SK-N-SH treated with all-trans-retinoic acid at 6 μM for 48 hours (cell line): ENCODE results near the gene CPA1.

Experiments
- ARNTL ChIP-seq: fragments of 450-650 bp; formaldehyde crosslinking; IDR thresholded peaks from 2 replicates; pipeline ENCODE4 v1.5.0; 2020; ENCODE audit warnings: low read depth, mild to moderate bottlenecking, moderate library complexity, borderline replicate concordance
- OSR1 ChIP-seq: fragments of 250-450 bp; sonication (Bioruptor Pico); IDR thresholded peaks from 2 replicates; pipeline ENCODE4 v1.8.0; 2022; ENCODE audit warnings: moderate library complexity, mild to moderate bottlenecking, inconsistent platforms
- PPARA ChIP-seq: fragments of 250-450 bp; sonication (Bioruptor Pico); IDR thresholded peaks from 2 replicates; pipeline ENCODE4 v1.5.0; 2020; ENCODE audit warnings: mild to moderate bottlenecking, borderline replicate concordance
- RARB ChIP-seq: fragments of 250-450 bp; sonication (Bioruptor Pico); IDR thresholded peaks from 2 replicates; pipeline ENCODE4 v1.8.0; 2021; ENCODE audit warnings: mild to moderate bottlenecking, moderate library complexity
- ZFP3 ChIP-seq: fragments of 250-450 bp; sonication (Bioruptor Pico); IDR thresholded peaks from 2 replicates; pipeline ENCODE4 v1.5.0; 2020; ENCODE audit warnings: mild to moderate bottlenecking, moderate library complexity
- ZNF565 ChIP-seq: fragments of 450-650 bp; formaldehyde crosslinking; conservative IDR thresholded peaks from 2 replicates; pipeline ENCODE4 v1.5.0; 2020; ENCODE audit warnings: low read depth, mild to moderate bottlenecking, moderate library complexity
- ZNF70 ChIP-seq: fragments of 450-650 bp; formaldehyde crosslinking; IDR thresholded peaks from 2 replicates; pipeline ENCODE4 v1.5.0; 2020; ENCODE audit warnings: mild to moderate bottlenecking, moderate library complexity
- ZNF8 ChIP-seq: fragments of 450-650 bp; formaldehyde crosslinking; IDR thresholded peaks from 2 replicates; pipeline ENCODE4 v1.5.0; 2020; ENCODE audit warnings: mild to moderate bottlenecking, moderate library complexity
- TF ChIP-seq, protein P1 (sequence below): fragments of 250-450 bp; sonication (Bioruptor Pico); IDR thresholded peaks from 2 replicates; pipeline ENCODE4 v1.5.1; 2021; ENCODE audit warnings: mild to moderate bottlenecking, moderate library complexity

DNA sequence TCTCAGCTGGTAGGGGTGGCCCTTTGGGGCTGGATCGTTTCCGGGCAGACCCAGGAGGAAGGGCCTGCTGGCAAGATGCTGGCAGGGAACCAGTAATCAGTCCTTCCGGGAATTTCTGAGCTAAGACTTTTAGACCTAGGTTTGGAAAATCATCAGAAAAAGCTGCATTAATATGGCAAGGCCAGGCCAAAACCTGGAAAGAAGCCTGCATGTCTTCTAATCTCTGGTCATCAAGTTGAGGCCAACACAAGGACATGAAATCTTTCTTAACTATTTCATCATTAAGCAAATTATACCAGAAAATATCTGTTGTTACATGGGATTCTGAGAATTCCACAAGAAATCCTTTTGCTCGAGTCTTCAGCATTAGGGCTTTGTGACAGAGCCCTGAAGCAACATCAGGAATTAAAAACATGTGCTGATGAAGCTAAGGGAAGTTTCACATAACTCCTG lies 19.9 kb downstream of the CPA1 start:
- TF ChIP-seq PPARA (no peak), ARNTL (CRISPR knock-in tag) (no peak), ZNF70 (CRISPR knock-in tag) (no peak), OSR1 (CRISPR knock-in tag) (no peak), ZFP3 (CRISPR knock-in tag) (no peak), RARB (CRISPR knock-in tag) (no peak), ZNF8 (CRISPR knock-in tag) (no peak), ZNF565 (no peak)
- TF ChIP-seq, protein P1, sequence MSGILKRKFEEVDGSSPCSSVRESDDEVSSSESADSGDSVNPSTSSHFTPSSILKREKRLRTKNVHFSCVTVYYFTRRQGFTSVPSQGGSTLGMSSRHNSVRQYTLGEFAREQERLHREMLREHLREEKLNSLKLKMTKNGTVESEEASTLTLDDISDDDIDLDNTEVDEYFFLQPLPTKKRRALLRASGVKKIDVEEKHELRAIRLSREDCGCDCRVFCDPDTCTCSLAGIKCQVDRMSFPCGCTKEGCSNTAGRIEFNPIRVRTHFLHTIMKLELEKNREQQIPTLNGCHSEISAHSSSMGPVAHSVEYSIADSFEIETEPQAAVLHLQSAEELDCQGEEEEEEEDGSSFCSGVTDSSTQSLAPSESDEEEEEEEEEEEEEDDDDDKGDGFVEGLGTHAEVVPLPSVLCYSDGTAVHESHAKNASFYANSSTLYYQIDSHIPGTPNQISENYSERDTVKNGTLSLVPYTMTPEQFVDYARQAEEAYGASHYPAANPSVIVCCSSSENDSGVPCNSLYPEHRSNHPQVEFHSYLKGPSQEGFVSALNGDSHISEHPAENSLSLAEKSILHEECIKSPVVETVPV (CRISPR knock-in tag) = no peak
